ENCODE results near the gene SRGAP3.

The SRGAP3 gene

GRCh38 chr3:9173445-9173844, 76.0 kb downstream of the SRGAP3 start:
- DNase-seq (ENCODE audit: low spot score) = no peak

- DNase-seq (ENCODE audit: low spot score) = peak; percentile 76
Measured at GRCh38 chr3:9172851-9173321, 76.6 kb downstream of the SRGAP3 start.

GRCh38 chr3:9170851-9171160, 78.6 kb downstream of the SRGAP3 start:
- no peak for DNase-seq (ENCODE audit: low spot score)

GRCh38 chr3:9169956-9170850, 79.2 kb downstream of the SRGAP3 start:
- DNase-seq (ENCODE audit: low spot score) = no peak

- DNase-seq (ENCODE audit: low spot score) = no peak
Measured at GRCh38 chr3:9169326-9169725, 80.1 kb downstream of the SRGAP3 start.

GRCh38 chr3:9168241-9168741, 81.2 kb downstream of the SRGAP3 start:
- peak; percentile 44 for DNase-seq (ENCODE audit: low spot score)

GRCh38 chr3:9167222-9167621, 82.2 kb downstream of the SRGAP3 start:
- no peak for DNase-seq (ENCODE audit: low spot score)

- DNase-seq (ENCODE audit: low spot score) = no peak
Measured at GRCh38 chr3:9165421-9165820, 84.0 kb downstream of the SRGAP3 start.

GRCh38 chr3:9163289-9163688, 86.2 kb downstream of the SRGAP3 start:
- no peak for DNase-seq (ENCODE audit: low spot score)

GRCh38 chr3:9161811-9162210, 87.6 kb downstream of the SRGAP3 start:
- no peak for DNase-seq (ENCODE audit: low spot score)

GRCh38 chr3:9161298-9161697, 88.1 kb downstream of the SRGAP3 start:
- no peak for DNase-seq (ENCODE audit: low spot score)

GRCh38 chr3:9158865-9159630, 90.4 kb downstream of the SRGAP3 start:
- DNase-seq (ENCODE audit: low spot score) = no peak

GRCh38 chr3:9157651-9158362, 91.6 kb downstream of the SRGAP3 start:
- no peak for DNase-seq (ENCODE audit: low spot score)

GRCh38 chr3:9156604-9157003, 92.8 kb downstream of the SRGAP3 start:
- no peak for DNase-seq (ENCODE audit: low spot score)

- DNase-seq (ENCODE audit: low spot score) = no peak
Measured at GRCh38 chr3:9155028-9155427, 94.4 kb downstream of the SRGAP3 start.

- DNase-seq (ENCODE audit: low spot score) = no peak
Measured at GRCh38 chr3:9153904-9154619, 95.4 kb downstream of the SRGAP3 start.

GRCh38 chr3:9151240-9151639, 98.2 kb downstream of the SRGAP3 start:
- no peak for DNase-seq (ENCODE audit: low spot score)

- DNase-seq (ENCODE audit: low spot score) = no peak
Measured at GRCh38 chr3:9149566-9149965, 99.9 kb downstream of the SRGAP3 start.

- DNase-seq (ENCODE audit: low spot score) = no peak
Measured at GRCh38 chr3:9147896-9148266, 101.6 kb downstream of the SRGAP3 start.

GRCh38 chr3:9147215-9147895, 102.1 kb downstream of the SRGAP3 start:
- no peak for DNase-seq (ENCODE audit: low spot score)

- no peak for DNase-seq (ENCODE audit: low spot score)
Measured at GRCh38 chr3:9146367-9147071, 102.9 kb downstream of the SRGAP3 start.

All from pons (tissue), 1 donor.